HG03196 (cell line): ENCODE measurements around the gene GLB1L2.
"Not testable (repeated sequence)": the region's sequence is repeated elsewhere in the genome, so short reads cannot be mapped to it uniquely, and the experiment has no call there.

ENCODE experiments used
- ATAC-seq: cut with Tn5 transposase; IDR thresholded peaks from one replicate; pipeline ENCODE4 v1.9.1; 2021; ENCODE audit not compliant: unreplicated experiment

The GLB1L2 gene

DNA sequence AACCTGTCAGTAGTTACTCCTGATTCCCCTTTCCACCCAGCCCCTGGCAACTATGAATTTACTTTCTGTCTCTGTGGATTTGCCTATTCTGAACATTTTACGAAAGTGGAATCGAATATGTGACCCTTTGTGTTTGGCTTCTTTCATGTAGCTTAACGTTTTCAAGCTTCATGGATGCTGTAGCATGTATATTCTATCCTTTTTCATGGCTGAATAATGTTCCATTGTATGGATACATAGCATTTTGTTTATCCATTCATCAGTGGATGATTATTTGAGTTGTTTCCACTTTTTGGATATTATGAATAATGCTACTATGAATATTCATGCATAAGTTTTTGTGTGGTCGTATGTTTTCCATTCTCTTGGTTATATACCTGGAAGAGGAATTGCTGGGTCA, 9.2 kb upstream of the GLB1L2 start:
- ATAC-seq = no peak

DNA sequence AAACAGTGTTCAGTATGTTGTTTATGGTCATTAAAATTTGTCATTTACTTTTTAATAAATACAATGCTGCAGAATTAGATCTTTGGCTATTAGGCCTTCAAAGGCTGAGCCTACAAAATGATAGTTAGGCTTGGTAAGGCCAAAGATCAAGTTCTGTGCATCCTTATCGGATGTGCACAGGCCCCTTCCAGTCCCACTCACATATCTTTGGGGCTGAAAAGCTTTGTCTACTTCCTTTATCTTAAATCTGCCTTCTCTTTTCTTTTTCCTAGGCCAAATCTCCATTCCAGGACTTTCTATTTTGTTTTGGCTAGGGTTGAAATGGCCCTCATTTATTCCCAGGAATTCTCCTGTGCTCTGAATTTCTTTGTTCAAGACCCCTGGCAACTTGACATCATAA, 3.4 kb upstream of the GLB1L2 start:
- no peak for ATAC-seq

DNA sequence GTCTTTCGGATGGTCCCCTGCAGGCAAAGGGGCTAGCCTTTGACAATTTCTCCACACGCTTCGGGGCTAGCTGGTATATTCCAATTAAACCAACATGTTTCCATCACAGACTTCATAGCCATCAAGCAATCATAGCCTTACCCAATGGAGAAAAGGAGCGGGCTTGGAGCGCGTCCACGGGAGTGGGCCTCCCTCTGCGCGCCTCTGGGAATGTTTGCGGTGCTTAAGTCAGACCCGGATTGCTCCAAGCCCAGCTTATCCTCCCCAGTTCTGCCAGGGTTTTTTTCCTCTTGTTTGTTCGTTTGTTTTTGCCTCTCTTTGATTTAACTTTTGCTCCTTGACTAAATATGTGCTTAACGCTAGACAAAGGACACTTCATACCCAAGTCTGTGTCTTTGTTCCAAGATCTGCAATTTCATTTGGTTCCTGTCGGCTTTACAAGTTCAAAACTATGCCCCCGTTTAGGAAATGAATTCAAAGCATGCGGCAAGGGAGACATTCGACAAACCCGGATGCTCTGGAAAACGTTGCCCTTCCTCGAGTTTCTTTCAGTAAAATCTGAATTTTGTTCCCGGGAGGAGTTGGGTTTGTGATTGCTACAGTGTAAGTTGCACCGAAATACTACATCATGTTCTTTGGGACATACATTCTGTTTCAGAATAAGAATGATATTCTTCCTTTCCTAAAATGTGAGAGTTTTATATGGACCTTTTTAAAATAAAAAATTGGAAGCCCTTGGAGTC, 1.0 kb upstream of the GLB1L2 start:
- ATAC-seq = no peak

DNA sequence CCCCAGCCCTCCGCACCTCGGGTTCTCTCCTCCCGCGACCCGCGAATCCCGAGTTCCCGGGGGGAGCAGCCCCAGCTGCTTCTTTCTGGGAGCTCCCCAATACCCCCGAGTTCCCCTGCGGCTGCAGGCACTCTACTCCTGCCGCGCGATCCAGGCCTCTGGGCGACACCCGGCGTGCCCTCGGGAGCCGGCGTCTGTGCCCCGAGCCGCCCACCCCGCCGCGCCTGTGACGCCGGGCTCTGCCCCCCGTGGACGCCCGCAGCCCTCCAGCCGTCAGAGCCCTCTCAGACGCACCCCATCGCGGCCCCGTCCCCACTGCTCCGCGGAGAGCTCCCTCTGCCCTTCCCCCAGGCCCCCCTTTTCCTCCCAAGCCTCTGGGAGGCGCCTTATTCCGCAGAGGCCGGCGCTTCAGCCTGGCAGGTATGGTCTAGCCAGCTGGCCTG, 422 bp downstream of the GLB1L2 start:
- ATAC-seq = no peak

DNA sequence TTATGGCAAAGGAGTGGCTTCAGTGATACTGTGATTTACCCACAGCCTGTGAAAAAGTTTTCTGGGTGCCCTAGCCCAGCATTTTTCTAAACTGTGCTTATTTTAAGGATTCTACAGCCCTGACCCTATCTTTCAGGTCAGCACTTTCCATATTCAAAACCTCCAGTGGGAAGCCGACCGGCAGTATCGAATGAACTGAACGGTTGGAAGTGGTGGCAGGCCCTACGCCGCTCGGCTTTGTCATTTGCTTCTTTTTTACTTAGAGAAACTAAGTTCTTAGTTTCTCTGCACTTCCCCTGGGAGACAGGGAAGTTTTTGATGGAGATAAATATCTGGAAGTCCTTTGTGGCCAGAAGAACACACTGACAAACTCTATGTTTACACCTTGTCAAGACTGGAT, 994 bp downstream of the GLB1L2 start:
- ATAC-seq = no peak

DNA sequence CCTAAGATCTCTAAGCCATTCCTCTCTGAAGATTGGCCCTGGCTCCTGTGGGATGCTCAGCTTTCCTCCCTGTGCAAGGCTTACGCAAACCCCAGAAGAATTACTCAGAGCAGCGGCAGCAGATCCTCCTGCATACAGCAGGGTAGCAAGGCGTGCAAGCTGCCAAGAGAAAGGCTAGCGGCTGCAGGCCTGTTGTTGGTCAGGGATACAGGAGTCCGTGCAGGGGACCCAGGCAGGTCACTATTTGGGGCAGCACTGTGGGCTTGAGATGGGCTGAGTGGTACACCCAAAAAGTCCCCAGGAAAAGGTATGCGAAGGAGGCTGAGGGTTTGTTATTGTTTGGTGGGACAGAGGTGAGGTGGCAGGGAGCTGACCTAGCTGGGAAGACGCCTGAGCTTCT, 1.5 kb downstream of the GLB1L2 start:
- ATAC-seq = no peak

DNA sequence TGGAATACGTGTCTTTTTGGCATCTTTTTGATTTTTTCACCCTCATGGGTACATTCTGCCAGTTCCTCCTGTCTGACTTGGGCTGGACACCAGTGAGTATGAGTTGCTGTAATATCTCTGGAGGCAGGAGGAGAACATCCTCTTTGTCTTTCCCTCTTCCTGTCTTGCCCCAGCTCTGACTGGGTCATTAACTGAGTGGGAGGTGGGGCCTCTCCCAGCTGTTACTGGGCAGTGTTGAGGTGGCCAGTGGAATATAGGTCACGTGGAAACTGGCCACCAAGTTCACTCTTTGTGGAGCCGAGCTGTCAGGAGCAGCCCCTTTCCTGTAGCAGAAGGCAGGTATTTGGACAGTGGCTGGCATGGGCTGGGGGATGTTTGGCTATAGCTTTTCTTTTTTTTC, 2.2 kb downstream of the GLB1L2 start:
- ATAC-seq = no peak

DNA sequence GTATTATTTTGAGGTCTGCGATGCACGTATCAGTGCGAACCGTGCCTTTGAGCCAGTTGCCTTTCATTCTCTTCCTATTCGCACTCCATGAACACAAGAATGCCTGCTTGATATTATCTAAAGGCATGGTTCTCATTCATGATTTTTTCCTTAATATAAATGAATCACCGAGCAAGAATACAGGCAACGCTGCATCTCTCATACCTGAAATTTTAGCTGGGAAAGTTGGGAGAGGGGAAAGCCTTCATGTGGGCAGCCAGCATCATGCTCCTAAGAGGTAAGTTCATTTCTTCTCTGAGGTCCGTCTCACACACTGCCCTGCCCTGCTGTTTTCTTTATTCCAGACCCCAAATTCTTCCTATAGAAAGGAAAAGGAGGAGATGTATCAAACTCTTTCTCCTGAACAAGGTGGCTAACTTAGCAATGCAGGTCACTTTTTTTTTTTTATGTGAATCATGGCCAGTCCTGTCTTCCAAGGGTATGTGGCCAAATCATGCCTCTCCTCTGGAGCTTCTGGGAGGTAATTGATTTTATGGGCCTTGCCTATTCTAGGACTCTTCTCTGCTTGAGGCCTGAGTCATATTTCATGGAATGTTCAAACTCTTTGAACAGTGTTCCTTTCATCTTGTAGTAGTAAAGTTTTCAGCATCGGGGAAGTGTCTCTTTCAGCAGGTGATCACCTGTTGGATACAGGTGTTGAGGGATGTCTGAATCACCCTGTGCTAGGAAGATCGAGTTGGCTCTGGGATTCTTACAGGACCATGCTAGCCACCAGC, 3.2 kb downstream of the GLB1L2 start:
- no peak for ATAC-seq

DNA sequence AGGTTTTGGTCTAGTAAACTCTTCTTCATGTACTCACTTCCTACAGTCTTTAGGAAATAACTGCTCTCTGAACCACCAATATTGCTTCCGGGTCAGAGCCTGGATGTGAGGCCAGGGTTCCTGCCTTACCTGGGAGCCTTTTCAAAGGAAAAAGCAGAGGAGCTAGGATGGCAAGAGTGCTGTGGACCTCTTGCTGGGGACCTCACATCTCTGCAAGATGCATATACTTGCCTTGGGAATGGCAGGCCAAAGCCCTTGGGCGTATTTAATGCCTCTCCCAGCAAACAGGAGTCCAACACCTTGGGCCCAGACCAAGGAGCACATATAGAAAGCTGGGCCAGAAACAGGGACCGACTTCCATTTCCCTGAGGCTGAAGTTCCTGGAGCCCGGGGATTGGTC, 5.3 kb downstream of the GLB1L2 start:
- no peak for ATAC-seq

DNA sequence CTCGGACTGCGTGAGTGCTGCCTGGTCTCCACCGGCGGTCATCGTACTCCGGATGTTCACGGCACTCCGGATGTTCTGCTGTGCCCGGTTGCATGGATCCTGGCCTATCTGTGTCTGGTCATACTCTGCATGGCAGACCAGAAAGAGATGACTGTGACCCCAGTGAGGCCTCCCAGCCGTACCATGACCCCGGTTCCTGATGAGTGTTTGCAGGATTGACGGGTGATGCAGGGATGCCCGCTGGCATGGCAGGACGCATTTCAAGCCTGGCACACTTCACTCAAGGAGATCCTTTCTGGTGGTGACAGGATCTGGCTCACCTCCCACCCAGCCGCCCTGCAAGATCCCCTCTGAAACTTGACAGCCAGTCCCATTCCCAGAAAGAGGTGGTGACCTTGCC, 6.3 kb downstream of the GLB1L2 start:
- no peak for ATAC-seq

DNA sequence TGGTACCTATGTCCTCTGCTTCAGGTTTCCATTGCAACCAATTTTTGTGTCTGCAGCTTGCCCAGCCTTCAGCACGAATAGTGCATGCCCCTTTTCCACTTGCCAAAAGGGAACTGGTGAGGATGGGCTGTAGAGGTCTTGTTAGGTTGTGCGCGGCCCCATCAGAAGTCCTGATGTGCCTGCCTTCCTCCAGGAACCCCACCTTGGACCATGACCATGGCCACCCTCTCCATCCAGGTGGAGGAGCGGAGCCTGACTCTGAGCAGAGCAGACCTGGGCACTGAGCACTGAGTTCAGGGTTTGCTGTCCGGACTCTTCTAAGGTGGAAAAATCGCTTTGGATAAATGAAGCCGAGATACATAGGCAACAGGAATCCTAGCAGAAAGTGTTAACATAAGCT, 6.9 kb downstream of the GLB1L2 start:
- no peak for ATAC-seq

DNA sequence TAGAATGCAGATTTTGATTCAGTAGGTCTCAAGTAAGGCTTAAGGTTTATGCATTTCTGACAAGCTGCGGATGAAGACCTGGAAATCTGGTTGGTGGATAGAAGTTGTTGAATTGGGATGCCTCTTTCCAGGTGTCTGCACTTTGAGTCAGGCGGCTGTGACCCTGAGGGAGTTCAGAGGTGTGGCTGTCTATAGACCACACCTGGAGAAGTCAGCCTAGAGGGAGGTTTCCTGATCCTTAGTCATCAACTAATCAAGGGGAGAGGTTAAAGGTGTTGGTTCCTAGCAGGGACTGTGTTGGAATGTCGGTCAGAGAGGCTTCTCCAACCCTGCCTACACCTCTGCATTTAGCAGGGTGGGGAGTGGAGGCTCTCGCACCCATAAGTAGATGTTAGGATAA, 8.0 kb downstream of the GLB1L2 start:
- ATAC-seq = no peak

DNA sequence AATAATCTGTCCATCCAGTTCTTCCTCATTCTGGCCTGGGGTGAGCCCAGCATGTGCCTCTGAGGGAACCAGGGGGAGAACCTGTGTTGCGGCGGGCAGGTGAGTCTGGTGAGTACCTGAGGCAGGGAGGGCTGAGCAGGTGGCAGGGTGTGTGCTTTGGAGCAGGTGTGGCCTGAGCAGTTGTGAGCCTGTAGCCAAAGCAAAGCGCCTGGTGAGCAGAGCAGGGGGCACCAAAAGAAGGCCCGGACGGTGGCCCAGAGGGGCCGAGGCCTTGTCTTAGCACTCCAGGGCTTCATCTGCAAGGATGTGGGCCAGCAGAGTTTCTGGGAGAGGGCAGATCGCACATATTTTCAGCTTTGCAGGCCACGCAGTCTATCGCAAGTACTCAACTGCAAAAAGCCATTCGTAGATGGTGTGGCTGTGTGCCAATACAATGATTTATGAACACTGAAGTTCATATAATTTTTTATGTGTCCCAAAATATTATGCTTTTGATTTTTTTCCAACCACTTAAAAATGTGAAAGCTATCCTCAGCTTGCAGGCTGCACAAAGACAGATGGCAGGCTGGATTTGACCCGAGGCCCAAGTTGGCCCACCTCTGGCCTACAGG, 8.7 kb downstream of the GLB1L2 start:
- ATAC-seq = no peak

DNA sequence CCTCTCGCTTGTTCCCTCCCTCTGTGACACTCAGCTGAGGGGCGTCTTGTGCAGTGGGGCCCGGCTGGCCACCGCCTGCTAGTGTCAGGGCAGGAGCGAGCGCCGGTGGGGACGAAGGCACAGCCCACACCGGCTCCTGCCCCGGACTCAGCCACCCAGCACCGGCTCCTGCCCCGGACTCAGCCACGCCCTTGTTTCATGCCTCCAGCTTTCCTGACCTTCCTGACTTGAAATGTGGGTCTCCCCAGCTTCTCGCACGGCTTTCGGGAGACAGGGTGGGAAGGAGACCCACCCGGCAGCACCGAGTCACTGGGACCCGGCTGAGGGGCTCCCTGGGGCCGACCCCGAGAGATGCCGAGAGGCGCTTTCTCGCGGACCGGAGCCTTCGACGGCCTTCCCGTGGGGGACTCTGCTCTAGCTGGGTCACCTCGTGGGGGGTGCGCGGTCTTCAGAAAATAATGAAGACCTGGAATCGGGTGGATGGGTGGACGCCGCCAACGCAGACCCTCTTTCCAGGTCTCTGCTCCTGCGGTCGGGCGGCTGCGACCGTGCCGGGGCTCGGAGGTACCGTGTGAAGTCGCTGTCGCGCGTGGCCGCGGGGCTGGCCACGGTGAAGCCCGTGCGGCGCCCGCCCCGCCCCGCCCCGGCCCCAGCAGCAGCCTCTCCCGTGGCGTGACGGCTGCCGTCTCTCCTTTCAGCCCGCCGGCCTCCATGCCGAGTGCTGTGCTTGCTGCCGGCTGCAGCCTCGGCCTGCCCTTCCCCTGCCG, 10.2 kb downstream of the GLB1L2 start:
- ATAC-seq = no peak

DNA sequence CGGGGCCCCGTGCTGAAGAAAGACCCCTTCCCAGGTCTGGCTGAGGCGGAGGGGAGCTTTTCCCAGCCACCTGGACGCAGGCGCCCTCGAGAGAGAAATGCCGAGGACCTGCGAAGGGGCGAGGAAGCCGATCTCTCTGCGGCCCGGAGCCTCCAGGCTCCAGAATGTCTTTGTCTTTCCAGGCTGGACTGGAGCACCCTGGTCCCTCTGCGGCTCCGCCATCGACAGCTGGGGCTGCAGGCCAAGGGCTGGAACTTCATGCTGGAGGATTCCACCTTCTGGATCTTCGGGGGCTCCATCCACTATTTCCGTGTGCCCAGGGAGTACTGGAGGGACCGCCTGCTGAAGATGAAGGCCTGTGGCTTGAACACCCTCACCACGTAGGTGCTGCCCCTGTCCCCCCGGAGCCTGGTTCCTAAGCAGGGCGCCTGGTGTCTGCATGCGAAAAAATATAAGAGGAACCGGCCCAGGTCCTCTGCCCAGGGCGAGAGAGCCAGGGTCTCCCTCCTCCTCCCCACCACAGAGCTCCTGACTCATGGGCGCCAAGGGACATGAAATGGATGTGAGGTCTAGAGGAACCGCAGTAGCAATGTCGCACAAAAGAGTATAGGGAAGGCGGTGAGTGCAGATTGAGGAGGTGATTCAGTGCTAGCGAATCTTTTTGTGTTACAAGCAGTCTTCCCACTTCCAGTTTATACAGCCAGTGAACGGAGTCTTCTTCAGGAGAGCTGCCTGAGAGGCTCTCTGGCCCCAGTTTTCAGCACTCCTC, 11.0 kb downstream of the GLB1L2 start:
- ATAC-seq = no peak

DNA sequence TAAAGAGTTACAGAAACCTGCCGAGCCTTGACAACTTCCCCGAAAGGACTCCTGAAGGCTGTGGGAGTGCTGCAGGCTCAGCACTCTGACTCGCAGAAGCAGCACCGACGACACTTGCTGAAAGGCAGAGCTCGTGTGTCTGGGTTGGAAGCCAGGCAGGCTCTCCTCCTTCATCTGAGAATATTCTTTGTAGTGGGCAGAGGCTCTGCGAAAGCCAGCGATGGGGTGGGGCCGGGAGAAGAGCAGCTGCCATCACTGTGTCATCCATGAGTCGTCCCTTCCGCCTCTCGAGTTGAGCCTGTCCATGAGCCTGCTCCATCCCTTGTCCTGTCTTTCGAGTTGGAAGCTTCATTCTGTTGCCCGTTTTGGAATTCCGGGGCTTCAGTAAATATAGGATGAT, 11.9 kb downstream of the GLB1L2 start:
- ATAC-seq = no peak

DNA sequence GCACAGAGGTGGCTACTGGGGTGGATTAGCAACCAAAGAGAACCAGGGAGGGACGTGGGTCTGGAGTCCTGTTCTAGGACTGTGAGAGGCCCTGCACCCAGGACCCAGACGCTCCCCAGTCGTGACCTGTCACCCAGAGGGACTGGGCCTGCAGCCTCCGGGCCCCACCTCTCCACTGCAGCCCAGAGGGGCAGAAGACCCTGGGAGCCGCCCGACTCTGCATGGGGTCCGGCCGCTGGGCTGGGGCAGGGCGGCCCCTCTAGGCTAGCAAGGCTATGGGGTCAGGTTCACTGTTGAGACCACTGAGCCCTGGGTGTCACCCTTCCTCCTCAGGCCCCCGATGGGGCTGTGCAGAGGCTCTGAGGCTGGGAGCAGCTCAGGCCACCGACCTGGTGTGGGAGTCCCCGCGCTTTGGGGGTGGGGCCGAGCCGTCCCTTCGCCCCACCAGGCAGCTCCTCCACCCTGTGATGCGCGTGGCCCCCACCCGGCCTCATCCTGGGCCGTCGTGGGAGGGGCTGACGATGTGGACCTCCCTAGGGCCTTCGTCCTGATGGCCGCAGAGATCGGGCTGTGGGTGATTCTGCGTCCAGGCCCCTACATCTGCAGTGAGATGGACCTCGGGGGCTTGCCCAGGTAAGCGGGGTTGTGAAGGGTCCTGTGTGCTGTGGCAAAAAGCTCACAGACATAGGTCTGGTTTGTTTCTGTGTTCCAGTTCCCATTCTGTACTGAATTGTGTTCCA, 12.9 kb downstream of the GLB1L2 start:
- ATAC-seq = not testable (repeated sequence)

DNA sequence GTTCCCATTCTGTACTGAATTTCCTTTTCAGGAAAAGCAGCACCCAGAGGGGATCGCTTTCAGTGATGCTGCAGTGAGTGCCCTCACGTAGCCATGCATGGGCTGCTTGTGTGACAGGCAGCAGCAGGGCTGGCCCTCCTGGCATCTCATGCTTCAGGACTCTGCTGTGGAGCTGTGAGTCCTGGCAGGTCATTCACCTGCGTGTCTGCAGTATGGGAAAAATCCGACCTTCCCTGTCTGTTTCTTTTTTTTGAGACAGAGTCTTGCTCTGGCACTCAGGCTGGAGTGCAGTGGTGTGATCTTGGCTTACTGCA, 13.4 kb downstream of the GLB1L2 start:
- no peak for ATAC-seq

DNA sequence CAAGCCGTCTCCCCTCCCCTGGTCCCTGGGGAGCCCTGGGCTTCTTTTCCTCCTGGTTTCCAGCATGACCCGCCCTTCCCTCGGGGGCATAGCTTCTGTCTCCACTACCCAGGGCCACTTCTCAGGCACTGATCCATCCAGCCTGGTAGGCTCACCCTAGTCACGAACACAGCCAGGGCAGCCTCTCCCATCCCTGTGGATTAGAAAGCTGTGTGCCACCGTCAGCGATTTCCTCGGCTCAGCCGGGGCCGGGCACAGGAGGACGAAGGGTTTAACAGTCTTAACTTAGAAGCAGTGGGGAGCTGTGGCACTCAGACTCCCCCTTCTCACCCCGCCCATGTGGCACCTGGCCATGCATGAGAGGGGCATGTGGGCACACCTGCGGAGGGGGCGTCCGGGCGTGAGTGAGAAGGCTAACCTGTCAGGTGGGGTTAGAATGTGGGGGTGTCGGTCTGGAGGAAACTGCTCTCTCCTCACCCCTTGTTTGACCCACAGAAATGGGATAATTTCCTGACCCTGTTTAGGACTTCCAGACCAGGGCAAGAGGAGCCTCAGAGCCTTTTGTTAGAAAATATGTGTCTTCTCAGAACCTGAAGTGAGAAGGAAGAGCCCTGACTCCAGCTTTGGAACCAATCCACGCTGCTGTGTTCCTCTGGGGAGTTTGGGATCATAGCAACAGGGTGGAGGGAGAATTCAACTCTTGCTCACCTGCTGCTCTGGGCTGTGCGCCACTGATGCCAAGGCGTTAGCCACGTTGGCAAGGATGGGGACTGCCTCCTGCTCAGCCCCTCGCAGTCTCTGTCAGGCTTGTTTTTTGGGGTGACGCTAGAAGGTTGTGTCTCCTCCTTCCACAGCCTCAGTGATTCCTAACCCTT, 14.6 kb downstream of the GLB1L2 start:
- no peak for ATAC-seq
